Stimulated activated CD8-positive, alpha-beta memory T cell treated with anti-CD3 and anti-CD28 coated beads, Interleukin-4, amount 100 ng/mL, for 48 hours (primary cell): ENCODE data around the gene SKAP2.

ENCODE experiments used
- DNase-seq: peaks from one replicate; pipeline ENCODE4 v3.0.0-alpha.2; 2020

Gene SKAP2

DNA sequence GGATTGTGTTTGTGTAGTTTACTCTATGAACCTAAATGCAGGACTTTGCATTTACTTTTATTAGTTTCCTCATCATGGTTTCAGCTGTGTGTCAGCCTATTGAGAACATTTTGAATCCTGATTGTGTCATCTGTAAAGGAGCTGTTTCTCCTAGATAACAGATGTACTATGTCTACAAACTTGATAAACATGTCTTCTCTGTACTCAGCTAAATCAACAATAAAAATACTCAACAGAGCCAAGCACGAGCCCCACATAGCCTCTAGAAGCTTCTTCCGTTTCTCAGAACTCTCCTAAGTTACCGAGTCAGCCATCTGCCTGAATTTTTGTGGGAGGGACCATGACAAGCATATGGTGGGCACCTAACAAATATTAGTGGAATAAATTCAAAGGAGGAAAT lies 234.7 kb downstream of the SKAP2 start:
- no peak for DNase-seq

- no peak for DNase-seq
Observed at GRCh38 chr7:26627891-26628341, 236.5 kb downstream of the SKAP2 start.

DNA sequence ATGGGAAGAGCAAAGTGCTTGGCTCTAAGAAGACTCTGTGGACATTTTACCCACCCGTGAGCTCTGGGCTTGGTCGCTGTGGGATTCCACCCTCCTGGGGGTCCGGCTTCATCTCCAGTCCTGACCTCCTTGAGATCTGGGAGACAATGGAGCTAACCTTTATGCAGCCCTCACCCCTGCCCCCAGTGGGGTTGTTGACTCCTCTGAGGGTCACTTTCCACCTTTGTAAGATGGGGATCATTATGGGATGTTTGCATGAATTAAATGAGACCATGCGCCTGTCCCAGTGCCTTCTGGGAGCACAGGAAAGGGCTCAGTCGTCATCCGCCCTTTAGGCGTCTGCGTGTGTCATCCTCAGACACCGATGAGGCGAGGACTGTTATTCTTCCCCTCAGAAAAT lies 237.2 kb downstream of the SKAP2 start:
- DNase-seq = no peak

GRCh38 chr7:26626687-26627086 lies 237.7 kb downstream of the SKAP2 start:
- DNase-seq = no peak

DNA sequence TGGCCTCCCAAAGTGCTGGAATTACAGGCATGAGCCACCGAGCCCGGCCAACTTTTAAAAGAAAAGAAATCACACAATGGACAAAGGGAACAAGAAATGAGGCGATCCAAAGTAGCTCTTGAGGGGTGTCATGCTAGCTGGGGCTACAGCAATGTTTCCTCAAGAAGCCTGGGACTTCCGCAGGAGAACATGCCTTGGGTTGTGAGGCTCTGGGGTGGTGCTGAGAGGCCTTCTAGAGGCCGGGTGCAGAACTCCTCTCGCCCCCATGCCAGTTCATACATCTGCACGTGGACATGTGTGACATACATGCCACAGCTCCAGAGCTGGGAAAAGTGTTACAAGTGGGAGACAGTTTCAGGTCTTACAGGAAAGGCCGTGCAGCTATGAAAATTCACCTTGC lies 238.2 kb downstream of the SKAP2 start:
- no peak for DNase-seq

DNA sequence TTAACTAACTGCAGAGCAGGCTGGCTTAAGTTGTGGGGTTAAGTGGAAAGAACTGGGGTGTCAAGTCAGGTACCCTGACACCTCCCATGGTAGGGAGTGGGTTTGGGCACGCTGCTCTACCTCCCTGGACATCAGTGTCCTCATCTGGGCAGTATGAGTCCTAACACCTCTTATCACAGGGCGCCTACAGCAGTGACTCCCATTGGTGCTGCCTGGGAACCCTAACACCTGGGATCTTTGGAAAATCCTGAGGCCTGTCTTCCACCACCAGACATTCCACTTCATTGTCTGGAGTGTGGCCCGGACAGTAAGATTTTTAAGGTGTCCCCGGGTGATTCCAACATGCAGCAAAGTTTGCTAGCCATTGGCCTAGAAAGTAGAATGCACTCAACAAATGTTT lies 239.1 kb downstream of the SKAP2 start:
- DNase-seq = no peak

GRCh38 chr7:26624839-26625238 lies 239.6 kb downstream of the SKAP2 start:
- DNase-seq = no peak

GRCh38 chr7:26624431-26624830 lies 240.0 kb downstream of the SKAP2 start:
- no peak for DNase-seq

DNA sequence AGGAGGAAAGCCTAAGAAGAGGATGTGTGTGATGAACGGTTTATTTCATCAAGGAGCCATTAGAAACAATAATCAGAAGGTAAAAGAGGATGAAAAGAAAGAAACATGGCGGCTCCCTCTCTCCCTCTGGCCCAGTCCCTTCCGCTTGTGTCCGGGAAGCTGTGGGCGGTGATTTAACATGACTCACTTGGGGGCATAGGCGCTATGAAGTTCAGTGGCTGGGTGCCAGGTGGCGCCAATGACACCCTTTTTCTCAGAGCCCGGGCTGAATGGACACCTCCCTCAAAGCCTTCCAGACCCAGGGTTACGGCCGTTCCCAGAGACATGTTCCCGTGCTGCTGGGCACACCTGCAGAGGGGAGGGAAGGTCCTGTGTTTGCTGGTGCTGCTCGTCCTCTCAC lies 244.0 kb downstream of the SKAP2 start:
- no peak for DNase-seq

DNA sequence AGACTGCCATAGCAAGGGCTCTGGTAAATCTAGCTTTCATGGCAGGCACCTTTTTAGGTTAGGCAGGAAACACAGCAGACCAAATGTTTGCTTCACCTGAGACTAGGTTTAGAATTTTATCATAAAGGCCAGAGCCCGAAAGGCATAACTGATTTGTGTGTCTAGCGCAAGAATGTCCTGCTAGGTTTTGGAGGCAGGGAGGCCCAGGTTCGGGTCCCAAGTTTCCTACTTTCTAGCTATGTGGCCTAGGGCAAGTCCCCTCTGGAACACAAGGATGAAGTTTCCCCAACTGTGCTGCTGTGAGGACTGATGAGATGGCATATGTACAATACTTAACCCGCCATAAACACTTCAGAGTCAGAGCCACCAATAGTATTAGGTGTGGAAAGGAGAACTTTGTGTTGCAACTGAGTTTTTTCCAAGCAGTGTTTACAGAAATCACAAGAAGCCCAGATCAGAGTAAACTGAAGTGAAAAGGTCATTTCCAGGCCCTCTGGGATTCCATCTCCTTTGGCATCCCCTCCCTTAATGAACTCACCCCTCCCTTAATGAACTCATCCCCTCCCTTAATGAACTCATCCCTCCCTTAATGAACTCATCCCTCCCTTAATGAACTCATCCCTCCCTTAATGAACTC lies 244.9 kb downstream of the SKAP2 start:
- DNase-seq = no peak

DNA sequence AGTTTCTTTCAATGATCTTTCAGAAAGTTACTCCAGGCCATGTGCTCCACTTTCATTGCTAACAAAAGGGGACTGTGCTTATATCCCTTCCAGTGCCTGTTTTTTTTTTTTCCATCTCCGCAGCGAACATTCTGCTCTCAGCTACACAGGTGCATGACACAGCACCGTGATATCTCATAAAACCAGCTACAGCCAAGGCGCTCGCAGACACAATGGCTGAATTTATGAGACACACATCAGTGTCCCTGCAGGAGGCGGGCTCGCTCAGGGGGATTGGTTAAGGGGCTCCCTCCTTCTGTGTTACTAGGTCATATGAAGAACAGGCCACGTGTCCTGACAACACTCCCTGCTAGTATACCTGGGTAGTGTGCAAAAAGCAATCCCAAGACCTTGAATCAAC lies 245.5 kb downstream of the SKAP2 start:
- DNase-seq = no peak

GRCh38 chr7:26618449-26618848 lies 245.9 kb downstream of the SKAP2 start:
- DNase-seq = no peak
